ENCODE measurements around the gene SEZ6L2. TPM values are rescaled to one million over a fixed set of nuclear protein-coding genes. Genes with fewer than 3 reads are reported as not detected.

The SEZ6L2 gene
- total and polyA plus RNA-seq, 2 experiments from 2014 or later = 18.0 to 71.9 TPM

DNA sequence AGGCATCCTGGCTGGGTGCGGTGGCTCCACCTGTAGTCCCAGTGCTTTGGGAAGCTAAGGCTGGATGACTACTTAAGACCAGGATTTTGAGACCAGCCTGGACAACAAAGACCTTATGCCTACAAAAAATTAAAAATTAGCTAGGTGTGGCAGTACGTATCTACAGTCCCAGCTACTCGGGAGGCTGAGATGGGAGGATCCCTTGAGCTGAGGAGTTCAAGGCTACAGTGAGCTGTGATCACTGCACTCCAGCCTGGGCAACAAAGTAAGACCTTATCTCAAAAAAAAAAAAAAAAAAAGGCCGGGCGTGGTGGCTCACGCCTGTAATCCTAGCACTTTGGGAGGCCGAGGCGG lies 73.0 kb downstream of the SEZ6L2 start:
- Histone ChIP-seq H3K4me2 (no peak overlapping the region), H2AFZ (no peak overlapping the region), H3K36me3 (ENCODE audit: insufficient read depth) (no peaks in the 10 kb centered on the region), H3K79me2 (replicated peaks; ENCODE audit: insufficient read depth) (no peaks in the 10 kb centered on the region), H3F3A (replicated peaks; ENCODE audit: low read depth) (no peaks in the 10 kb centered on the region; the same call in 1 of the 2 replicates), H3K4me1 (ENCODE audit: insufficient read depth) (no peaks in the 10 kb centered on the region; the same call in 1 of the 2 replicates), H3K27me3 (ENCODE audit: insufficient read depth) (no peaks in the 10 kb centered on the region), H3K27ac (ENCODE audit: low read depth) (no peak overlapping the region), H4K20me1 (replicated peaks; ENCODE audit: insufficient read depth) (peaks cover 3% of the 10 kb centered on the region; the same call in 1 of the 2 replicates), H3K9me2 (ENCODE audit: insufficient read depth) (no peaks in the 10 kb centered on the region), H3K4me3 (no peak overlapping the region)
- Mint-ChIP-seq H3K27ac (no peak overlapping the region), H3K36me3 (ENCODE audit: low read depth) (no peaks in the 10 kb centered on the region), H3K4me3 (no peak overlapping the region), H3K9me3 (no peaks in the 10 kb centered on the region; the same call in 2 of the 3 replicates), H3K4me1 (peaks cover 16% of the 10 kb centered on the region), H3K27me3 (ENCODE audit: insufficient read depth, low read depth, poor library complexity) (peaks cover 11% of the 10 kb centered on the region)
- ATAC-seq (no peak), DNase-seq (ENCODE audit: low spot score) (no peak)
- TF ChIP-seq CREB1 (CRISPR knock-in tag; IDR thresholded peaks at IDR 0.05; ENCODE audit: low read depth) = no peak
- TF ChIP-seq STAT1 (IDR thresholded peaks at IDR 0.05; ENCODE audit: unreplicated experiment) = no peak
- TF ChIP-seq CTCF (conservative IDR thresholded peaks at IDR 0.05; ENCODE audit: low read depth in 2 of 2) = no peak
- no peak for TF ChIP-seq ZNF114 (CRISPR knock-in tag; IDR thresholded peaks at IDR 0.05)
- TF ChIP-seq NANOG (IDR thresholded peaks at IDR 0.05; ENCODE audit: borderline replicate concordance) = no peak
- no peak for TF ChIP-seq JUNB (IDR thresholded peaks at IDR 0.05; ENCODE audit: unreplicated experiment)
- TF ChIP-seq, protein P1, sequence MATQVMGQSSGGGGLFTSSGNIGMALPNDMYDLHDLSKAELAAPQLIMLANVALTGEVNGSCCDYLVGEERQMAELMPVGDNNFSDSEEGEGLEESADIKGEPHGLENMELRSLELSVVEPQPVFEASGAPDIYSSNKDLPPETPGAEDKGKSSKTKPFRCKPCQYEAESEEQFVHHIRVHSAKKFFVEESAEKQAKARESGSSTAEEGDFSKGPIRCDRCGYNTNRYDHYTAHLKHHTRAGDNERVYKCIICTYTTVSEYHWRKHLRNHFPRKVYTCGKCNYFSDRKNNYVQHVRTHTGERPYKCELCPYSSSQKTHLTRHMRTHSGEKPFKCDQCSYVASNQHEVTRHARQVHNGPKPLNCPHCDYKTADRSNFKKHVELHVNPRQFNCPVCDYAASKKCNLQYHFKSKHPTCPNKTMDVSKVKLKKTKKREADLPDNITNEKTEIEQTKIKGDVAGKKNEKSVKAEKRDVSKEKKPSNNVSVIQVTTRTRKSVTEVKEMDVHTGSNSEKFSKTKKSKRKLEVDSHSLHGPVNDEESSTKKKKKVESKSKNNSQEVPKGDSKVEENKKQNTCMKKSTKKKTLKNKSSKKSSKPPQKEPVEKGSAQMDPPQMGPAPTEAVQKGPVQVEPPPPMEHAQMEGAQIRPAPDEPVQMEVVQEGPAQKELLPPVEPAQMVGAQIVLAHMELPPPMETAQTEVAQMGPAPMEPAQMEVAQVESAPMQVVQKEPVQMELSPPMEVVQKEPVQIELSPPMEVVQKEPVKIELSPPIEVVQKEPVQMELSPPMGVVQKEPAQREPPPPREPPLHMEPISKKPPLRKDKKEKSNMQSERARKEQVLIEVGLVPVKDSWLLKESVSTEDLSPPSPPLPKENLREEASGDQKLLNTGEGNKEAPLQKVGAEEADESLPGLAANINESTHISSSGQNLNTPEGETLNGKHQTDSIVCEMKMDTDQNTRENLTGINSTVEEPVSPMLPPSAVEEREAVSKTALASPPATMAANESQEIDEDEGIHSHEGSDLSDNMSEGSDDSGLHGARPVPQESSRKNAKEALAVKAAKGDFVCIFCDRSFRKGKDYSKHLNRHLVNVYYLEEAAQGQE (IDR thresholded peaks at IDR 0.05; ENCODE audit: unreplicated experiment) = no peak
- no peak for TF ChIP-seq ETS1 (IDR thresholded peaks at IDR 0.05)

Measured in GM23338 (cell line).